HL-60 (cell line): Measurements from ENCODE around the gene PRR9.

Experiments used
- CTCF ChIP-seq: IDR thresholded peaks from one replicate; pipeline ENCODE4 v1.5.1; 2011; ENCODE audit warnings: low read length, control low read depth, inconsistent platforms; ENCODE audit not compliant: insufficient read depth
- POLR2AphosphoS5 ChIP-seq: IDR thresholded peaks from 2 replicates; pipeline ENCODE4 v1.6.1; 2012; ENCODE audit warnings: low read depth
- SPI1 ChIP-seq: IDR thresholded peaks from 2 replicates; pipeline ENCODE4 v1.6.1; 2012; ENCODE audit warnings: low read depth, mild to moderate bottlenecking, borderline replicate concordance

GRCh38 chr1:153213519-153213918, 3.9 kb upstream of the PRR9 start:
- TF ChIP-seq CTCF (no peak), POLR2AphosphoS5 (no peak), SPI1 (no peak)
